GM21515 (cell line): ENCODE results near the gene ZFP36L1.

Experiments used
- ATAC-seq: cut with Tn5 transposase; IDR thresholded peaks from one replicate; pipeline ENCODE4 v1.9.1; 2021; ENCODE audit not compliant: unreplicated experiment

ZFP36L1 gene

DNA sequence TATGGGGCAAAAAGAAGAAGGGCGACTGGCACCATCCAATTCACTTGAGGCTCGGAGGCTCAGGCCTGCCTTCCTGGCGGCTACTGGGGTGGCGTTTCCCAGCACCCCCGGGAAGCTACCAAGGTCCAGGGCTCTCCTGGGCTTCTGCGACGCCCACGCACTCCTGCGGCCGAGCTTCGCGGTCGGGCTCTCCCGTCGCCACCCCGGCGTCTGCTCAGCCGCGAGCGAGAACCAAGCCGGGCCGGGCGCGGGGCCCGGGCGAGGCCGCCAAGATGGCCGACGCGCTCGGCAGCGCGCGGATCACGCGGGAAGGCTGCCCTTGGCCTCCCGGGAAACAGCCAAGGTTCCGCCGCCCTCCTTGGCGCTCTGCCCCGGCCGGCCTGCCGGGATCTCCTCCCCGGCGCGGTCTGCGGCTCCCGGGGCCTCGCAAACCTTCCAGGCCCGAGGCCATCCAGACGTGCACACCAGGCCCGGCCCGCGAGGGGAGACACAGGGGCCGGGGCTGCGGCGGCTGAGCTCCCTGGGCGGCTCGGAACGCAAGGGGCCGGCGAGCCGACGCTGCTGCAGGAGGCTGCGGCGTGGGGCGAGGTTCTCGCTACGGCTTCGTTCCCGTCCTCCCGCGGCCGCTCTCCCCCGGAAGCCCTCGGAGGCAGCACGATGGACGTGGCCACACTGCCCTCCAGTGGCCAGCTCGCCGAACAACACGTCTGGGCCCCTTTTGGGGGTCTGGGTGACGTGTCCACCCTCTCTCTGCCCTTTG, 23.5 kb upstream of the ZFP36L1 start:
- peak; percentile 46 for ATAC-seq

- ATAC-seq = no peak
Measured at GRCh38 chr14:68815298-68816182, 22.7 kb upstream of the ZFP36L1 start.

- peak; percentile 34 for ATAC-seq
Measured at GRCh38 chr14:68814539-68815297, 21.9 kb upstream of the ZFP36L1 start.

- no peak for ATAC-seq
Measured at GRCh38 chr14:68814238-68814538, 21.3 kb upstream of the ZFP36L1 start.

- ATAC-seq = no peak
Measured at GRCh38 chr14:68813318-68813838, 20.5 kb upstream of the ZFP36L1 start.

- ATAC-seq = no peak
Measured at GRCh38 chr14:68811171-68811570, 18.3 kb upstream of the ZFP36L1 start.

DNA sequence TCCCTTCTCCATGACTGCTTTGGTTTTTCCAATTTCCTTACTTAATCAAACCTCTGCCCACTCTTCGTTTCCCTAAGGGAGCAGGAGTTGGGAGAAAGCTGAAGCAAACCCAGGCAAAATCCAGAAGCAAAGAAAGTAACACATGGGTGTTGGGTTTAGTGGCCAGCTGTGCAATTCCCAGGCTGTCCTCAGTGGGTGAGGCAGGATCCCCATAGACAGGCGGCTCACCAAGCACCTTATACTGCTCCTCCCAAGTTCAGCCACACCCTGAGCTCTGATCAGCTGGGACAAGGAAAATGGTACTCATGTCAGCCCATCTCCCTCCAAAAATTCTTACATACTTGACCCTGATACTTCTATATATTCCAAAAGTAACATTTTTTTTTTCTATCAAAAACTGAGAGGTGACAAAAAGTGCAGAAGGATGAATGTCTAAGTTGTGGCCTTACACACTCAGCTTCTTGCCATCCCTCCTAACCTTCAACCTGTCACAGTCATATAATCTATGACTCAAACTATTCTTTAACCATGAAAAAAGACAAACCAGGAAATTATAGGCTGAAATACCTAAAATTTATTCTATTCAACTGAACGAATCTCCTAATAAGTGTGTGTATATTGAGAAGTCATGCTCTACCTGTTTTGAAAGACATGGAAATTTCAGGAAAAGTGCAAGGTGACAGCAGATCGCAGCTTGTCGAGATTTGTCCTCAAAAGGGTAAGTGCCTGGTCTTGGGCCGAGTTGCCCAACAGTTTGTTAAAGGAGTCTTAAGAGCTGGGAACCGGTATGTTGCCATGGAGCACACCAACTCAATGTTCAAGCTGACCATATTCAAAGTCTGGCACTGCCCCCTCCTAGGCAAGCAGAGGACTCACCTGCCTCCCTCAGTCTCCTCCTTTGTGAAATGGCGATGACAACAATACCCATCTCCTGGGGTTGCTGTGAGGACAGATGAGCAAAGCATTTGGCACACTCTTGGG, 17.6 kb upstream of the ZFP36L1 start:
- no peak for ATAC-seq

GRCh38 chr14:68809524-68809923, 16.7 kb upstream of the ZFP36L1 start:
- no peak for ATAC-seq

- ATAC-seq = no peak
Measured at GRCh38 chr14:68808696-68809480, 16.0 kb upstream of the ZFP36L1 start.

DNA sequence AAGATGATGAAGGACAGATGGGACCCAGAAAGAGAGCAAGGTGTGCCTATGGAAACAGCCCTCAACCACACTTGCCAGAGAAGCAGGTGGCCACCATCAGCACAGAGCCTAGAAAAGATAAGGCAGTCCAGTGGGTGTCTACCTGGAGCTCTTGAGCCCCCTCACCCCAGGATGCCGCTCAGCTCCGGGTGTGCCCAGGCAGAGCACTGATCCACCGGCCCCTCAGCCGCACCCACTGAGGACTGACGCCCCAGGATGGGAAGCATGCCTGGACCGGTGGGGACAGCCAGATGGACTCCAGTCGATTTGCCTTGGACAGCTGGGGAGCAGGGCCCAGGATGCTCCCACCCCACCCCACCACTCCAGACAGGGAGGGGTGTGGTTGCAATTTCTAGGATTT, 15.1 kb upstream of the ZFP36L1 start:
- ATAC-seq = no peak

DNA sequence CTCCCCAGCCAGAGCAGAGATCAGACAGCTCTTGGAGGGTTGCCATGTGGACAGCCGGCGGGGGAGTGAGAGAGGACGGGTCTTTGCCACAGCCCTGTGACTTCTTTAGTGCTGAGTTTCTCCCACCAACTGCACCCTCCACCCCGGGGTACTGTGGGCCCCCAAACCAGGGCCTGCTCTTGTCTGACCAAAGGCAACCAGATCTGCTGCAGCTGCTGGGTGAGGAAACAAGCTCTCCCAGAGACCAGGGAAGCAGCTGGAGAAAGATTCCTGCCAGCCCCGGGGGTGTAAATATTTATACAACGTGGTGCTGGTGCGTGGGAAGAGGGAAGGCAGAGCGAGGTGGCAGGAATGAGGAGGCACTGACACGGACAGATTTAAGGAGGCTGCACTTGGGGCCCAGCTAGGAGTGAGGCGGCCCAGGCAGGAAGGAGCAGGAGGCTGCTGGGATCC, 14.3 kb upstream of the ZFP36L1 start:
- no peak for ATAC-seq

- ATAC-seq = no peak
Measured at GRCh38 chr14:68806526-68807147, 13.8 kb upstream of the ZFP36L1 start.

DNA sequence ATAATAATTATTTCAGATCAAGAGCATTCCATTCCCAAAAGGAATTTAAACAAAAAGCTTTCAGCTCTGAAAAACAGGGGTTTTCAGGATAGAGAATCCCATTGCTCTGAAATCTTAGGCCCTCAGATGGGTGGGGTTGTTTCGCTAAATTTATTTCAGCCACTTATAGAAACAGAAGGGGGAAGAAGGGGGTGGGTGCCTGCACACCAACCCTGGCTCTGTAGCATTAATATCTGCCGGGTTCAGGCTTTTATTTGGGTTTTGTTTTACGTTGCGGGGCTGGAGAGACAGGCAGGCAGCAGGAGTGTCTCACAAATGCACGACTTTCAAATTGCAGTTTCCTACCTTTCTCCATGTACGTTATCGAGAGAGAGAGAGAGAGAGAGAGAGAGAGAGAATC, 12.5 kb upstream of the ZFP36L1 start:
- no peak for ATAC-seq

DNA sequence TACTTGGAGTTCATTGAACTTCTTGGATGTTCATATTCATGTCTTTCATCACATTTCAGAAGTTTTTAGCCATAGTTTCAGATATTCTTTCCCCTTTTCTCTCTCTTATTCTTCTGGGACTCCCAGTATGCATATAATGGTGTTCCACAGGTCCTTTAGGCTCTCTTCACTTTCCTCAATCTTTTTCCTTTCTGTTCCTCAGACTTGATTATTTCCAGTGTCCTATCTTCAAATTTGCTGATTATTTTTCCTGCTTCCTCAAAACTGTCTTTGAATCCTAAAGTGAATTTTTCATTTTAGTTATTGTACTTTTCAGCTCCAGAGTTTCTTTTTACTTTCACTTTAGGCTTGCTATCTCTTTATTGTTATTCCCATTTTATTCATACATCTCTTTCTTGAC, 8.8 kb upstream of the ZFP36L1 start:
- ATAC-seq = no peak

GRCh38 chr14:68800953-68801352, 8.1 kb upstream of the ZFP36L1 start:
- ATAC-seq = no peak

GRCh38 chr14:68800390-68800789, 7.5 kb upstream of the ZFP36L1 start:
- ATAC-seq = no peak

- ATAC-seq = no peak
Measured at GRCh38 chr14:68798621-68799020, 5.8 kb upstream of the ZFP36L1 start.

DNA sequence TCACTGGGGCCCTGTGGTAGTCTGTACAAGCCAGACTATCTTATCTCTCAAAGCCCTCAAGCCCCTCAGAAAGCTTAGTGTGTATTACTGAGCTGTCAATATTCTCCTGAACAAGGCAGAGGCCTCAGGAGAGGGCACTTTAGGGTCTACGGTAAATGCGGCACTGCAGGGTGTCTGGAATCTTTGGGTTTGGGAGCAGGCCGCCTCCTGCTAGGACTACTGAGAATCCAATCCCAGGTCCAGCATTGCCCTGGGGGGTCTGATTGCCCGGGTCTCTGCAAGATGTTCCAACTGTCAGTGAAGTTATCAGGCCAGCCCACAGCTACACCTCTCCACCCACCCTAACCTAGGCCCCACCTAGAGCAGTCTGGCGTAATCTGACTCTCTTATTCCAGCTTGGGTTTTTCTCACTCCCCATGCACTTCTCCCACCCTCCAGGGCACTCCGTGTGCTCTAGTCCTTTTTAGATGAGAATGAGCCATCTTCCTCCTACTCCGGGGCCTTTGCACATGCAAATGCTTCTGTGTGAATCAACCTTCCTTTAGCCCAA, 4.3 kb upstream of the ZFP36L1 start:
- no peak for ATAC-seq
